GM12872 (cell line): Measurements from ENCODE around the gene FAM110C.

Experiments
- CTCF ChIP-seq: IDR thresholded peaks from 3 replicates; pipeline ENCODE4 v1.5.1; 2011; ENCODE audit warnings: low read depth, mild to moderate bottlenecking, low read length, moderate library complexity; ENCODE audit not compliant: insufficient read depth

FAM110C gene

GRCh38 chr2:36318-36717 is 10.0 kb downstream of the FAM110C start:
- TF ChIP-seq CTCF = no peak

GRCh38 chr2:35852-36251 is 10.5 kb downstream of the FAM110C start:
- TF ChIP-seq CTCF = no peak

- no peak for TF ChIP-seq CTCF
Observed at GRCh38 chr2:33620-34019, 12.7 kb downstream of the FAM110C start.

- TF ChIP-seq CTCF = no peak
Observed at GRCh38 chr2:32068-32467, 14.2 kb downstream of the FAM110C start.

GRCh38 chr2:29253-29652 is 17.1 kb downstream of the FAM110C start:
- no peak for TF ChIP-seq CTCF

GRCh38 chr2:28406-28975 is 17.8 kb downstream of the FAM110C start:
- no peak for TF ChIP-seq CTCF

GRCh38 chr2:26891-27290 is 19.4 kb downstream of the FAM110C start:
- no peak for TF ChIP-seq CTCF

- TF ChIP-seq CTCF = no peak
Observed at GRCh38 chr2:25543-25942, 20.8 kb downstream of the FAM110C start.
